Karpas-422 (cell line): ENCODE measurements around the gene ETFRF1. TPM values are rescaled to one million over a fixed set of nuclear protein-coding genes. Genes with fewer than 3 reads are reported as not detected.

ENCODE experiments used
- DNase-seq: peaks from one replicate; pipeline ENCODE4 v3.0.0-alpha.2; 2015
- H2AFZ ChIP-seq: fragments of 200-600 bp; sonication (generic); 2 replicates; pipeline ENCODE4 v1.6.1; 2014; ENCODE audit warnings: antibody characterized with exemption, low read length, mixed read lengths
- H3K27ac ChIP-seq: fragments of 200-600 bp; sonication (generic); 2 replicates; pipeline ENCODE4 v1.5.1; 2014; ENCODE audit warnings: mild to moderate bottlenecking, low read length, moderate library complexity
- H3K27me3 ChIP-seq: fragments of 200-600 bp; sonication (generic); 2 replicates; pipeline ENCODE4 v1.6.1; 2014; ENCODE audit warnings: low read length, mixed read lengths
- H3K36me3 ChIP-seq: fragments of 200-600 bp; sonication (generic); 2 replicates; pipeline ENCODE4 v1.6.1; 2014; ENCODE audit warnings: low read length, mixed read lengths; ENCODE audit not compliant: insufficient read depth
- H3K4me1 ChIP-seq: fragments of 200-600 bp; sonication (generic); 2 replicates; pipeline ENCODE4 v1.6.1; 2014; ENCODE audit warnings: mild to moderate bottlenecking, low read length, mixed read lengths
- H3K4me2 ChIP-seq: fragments of 200-600 bp; sonication (generic); 2 replicates; pipeline ENCODE4 v1.6.1; 2014; ENCODE audit warnings: low read length, low read depth, mild to moderate bottlenecking; ENCODE audit not compliant: poor library complexity, severe bottlenecking
- H3K4me3 ChIP-seq: fragments of 200-600 bp; sonication (generic); 2 replicates; pipeline ENCODE4 v1.5.1; 2014; ENCODE audit warnings: mild to moderate bottlenecking, antibody characterized with exemption, low read length, mixed read lengths
- H3K79me2 ChIP-seq: fragments of 200-600 bp; sonication (generic); 2 replicates; pipeline ENCODE4 v1.6.1; 2014; ENCODE audit warnings: mild to moderate bottlenecking, low read length, mixed read lengths
- H3K9ac ChIP-seq: fragments of 200-600 bp; sonication (generic); 2 replicates; pipeline ENCODE4 v1.6.0; 2014; ENCODE audit warnings: low read length
- H3K9me2 ChIP-seq: fragments of 200-600 bp; sonication (generic), shearing (Covaris generic); replicated peaks from 2 replicates; pipeline ENCODE4 v1.6.0; 2014; ENCODE audit warnings: mild to moderate bottlenecking, low read length, moderate library complexity; ENCODE audit not compliant: insufficient read depth
- H3K9me3 ChIP-seq: fragments of 300-700, 200-600 bp; sonication (generic); 2 replicates; pipeline ENCODE4 v1.6.1; 2014; ENCODE audit warnings: low read length, mixed read lengths
- H4K20me1 ChIP-seq: fragments of 200-600 bp; sonication (generic); 2 replicates; pipeline ENCODE4 v1.6.1; 2014; ENCODE audit warnings: mild to moderate bottlenecking, antibody characterized with exemption, low read length, low read depth; ENCODE audit not compliant: insufficient read depth
- total RNA-seq: library from RNA; depleted of rRNA; stranded (reverse); fragments of >200 nt; shearing (Covaris generic); gene quantifications from 2 replicates; pipeline ENCODE4 v1.2.3, GENCODE V29; 2014; ENCODE audit warnings: low replicate concordance; rRNA removed

Gene ETFRF1
- total RNA-seq, 1 experiment from 2014 or later, result 18.3 TPM

DNA sequence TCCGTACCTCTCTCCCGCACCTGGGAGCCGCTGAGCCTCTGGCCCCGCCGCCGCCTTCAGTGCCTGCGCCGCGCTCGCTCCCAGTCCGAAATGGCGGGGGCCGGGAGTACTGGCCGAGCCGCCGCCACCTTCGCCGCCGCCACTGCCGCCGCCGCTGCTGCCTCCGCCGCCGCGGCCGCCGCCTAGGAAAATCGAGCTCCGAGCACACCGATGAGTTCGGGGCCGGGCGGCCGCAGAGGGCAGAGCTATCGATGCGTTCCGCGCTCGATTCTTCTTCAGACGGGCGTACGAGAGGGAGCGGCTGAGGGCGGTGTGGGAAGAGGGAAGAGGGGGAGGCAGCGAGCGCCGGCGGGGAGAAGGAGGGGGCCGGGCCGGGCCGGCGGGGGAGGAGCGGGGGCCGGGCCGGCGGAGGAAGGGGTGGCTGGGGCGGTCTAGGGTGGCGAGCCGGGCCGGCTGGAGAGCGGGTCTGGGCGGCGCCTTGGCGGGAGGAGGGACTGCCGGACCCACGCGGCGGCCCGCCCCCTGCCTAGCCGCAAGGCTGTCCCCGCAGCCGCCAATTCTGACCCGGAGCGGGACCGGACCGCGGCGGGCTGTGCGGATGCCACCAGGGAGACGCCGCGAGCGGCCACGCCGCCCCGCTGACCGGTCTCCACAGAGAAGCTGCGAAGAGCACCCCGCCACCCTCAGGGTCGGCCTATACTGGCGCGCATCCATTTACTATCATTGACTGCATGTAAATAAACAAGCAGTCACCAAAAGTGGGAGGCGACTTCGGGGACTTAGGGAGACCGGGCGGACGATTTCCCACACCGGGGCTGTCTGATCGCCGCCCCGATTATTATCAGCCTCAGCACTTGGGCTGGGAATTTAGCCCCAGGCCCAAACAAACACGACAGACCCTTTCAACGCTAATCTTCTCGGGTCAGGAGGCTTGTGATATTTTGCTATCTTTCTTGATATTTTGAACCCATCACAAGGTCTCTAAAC lies 56.0 kb downstream of the ETFRF1 start, which contains the start of gene KRAS:
Gene KRAS, minus strand, starts transcription at position 186 of the 987 bp plus-strand sequence.
- Histone ChIP-seq H3K9me3 (no peaks in the 10 kb centered on the region), H2AFZ (peak within 1 kb of the TSS; percentile 92), H3K4me1 (peaks cover 58% of the 10 kb centered on the region), H3K9ac (peak within 1 kb of the TSS; percentile 91), H3K4me3 (peak within 1 kb of the TSS; percentile 90), H3K36me3 (peaks cover 8% of the 10 kb centered on the region), H4K20me1 (no peaks in the 10 kb centered on the region), H3K27ac (peak within 1 kb of the TSS; percentile 58), H3K9me2 (no peaks in the 10 kb centered on the region), H3K4me2 (peak within 1 kb of the TSS; percentile 95), H3K27me3 (no peaks in the 10 kb centered on the region), H3K79me2 (peaks cover 41% of the 10 kb centered on the region)
- DNase-seq, result peak; percentile 98

DNA sequence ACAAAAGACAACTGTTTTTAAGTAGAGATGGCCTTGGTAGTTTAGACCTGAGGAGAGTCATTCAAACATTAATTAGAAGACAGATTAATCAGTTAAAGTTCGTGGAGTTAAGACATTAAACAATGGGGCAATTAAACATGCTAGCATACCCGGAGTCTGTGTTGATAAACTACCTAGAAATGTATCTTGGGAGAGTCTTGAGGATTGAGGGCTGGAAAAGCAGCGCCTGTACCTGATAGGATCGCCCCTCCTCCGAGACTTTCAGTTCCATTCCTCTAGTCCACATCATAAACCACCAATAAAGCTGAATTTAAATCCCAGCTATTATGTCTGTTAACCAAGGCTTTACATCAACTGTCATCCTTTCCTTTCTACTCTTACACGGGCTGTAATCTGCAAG lies 56.7 kb downstream of the ETFRF1 start:
- Histone ChIP-seq H3K36me3 (peaks cover 8% of the 10 kb centered on the region), H3K9me3 (no peaks in the 10 kb centered on the region), H3K27ac (0 out of 2 replicates have a peak overlapping the region, but pooled peaks have one; percentile 19), H2AFZ (peak overlapping the region; percentile 92; the same call in 1 of the 2 replicates), H3K4me1 (peaks cover 61% of the 10 kb centered on the region), H4K20me1 (no peaks in the 10 kb centered on the region), H3K79me2 (peaks cover 35% of the 10 kb centered on the region), H3K4me2 (peak overlapping the region; percentile 95), H3K9ac (peak overlapping the region; percentile 91), H3K9me2 (no peaks in the 10 kb centered on the region), H3K27me3 (no peaks in the 10 kb centered on the region), H3K4me3 (peak overlapping the region; percentile 90)
- no peak for DNase-seq

DNA sequence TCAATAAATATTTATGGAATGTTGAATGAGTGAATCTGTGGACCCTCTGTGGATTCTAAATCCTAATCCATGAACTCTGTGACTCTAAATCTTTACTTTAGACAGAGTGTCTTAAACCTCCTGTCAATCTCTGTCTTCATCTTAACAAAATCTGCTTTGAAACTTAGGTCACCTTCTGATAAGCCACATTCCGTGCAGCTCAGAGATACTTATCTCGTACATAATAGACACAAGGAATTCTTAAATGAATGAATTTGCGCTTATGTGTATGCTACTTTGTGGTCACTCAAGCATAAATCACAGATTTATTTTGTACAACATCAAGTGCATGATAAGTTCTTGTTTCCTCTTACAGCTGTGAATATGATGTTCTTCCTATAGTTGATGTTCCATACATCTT lies 57.9 kb downstream of the ETFRF1 start:
- H3K27ac ChIP-seq, result peak overlapping the region; percentile 71
- H3K9me3 ChIP-seq, result no peaks in the 10 kb centered on the region
- peaks cover 60% of the 10 kb centered on the region for H3K4me1 ChIP-seq
- H3K36me3 ChIP-seq, result no peaks in the 10 kb centered on the region; the same call in 1 of the 2 replicates
- no peaks in the 10 kb centered on the region for H3K9me2 ChIP-seq
- no peaks in the 10 kb centered on the region for H3K27me3 ChIP-seq
- no peaks in the 10 kb centered on the region for H4K20me1 ChIP-seq
- H3K4me2 ChIP-seq, result peak overlapping the region; percentile 75
- H2AFZ ChIP-seq, result peak overlapping the region; percentile 44; the same call in 1 of the 2 replicates
- H3K79me2 ChIP-seq, result peaks cover 24% of the 10 kb centered on the region
- peak overlapping the region; percentile 25 for H3K9ac ChIP-seq
- H3K4me3 ChIP-seq, result peak overlapping the region; percentile 52
- peak; percentile 42 for DNase-seq

DNA sequence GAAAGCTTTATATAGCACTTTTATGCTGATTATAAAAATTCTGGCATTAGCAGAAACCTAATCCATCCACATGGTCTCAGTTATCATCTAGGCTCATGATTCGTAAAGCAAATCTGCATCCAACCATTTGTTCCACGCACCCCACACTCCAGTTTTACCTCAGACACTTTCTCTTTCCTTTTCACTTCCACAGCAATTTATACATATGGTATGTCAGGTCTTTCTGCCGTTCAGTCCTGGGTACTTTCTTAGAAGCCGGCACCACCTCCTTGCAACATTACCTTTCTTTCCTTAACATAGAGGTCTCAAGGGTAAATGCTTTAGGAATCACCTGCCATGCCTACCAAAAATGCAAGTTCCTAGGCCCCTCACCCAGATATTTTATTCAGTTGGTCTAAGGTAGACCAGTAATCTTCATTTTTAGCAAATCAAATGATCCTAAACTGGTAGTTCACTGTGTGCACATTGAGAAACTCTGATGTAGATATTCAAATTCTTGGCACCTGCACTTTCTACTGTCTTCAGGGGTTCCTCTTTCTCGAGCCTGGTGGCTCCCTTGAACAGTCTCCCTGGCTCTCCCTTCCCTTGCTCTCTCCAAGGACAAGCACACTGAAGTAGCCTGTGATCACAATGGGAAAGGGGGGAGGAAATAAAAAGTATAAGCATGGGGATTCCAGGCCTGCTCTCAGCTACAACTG lies 58.5 kb downstream of the ETFRF1 start:
- H3K4me3 ChIP-seq, result peak overlapping the region; percentile 52
- peak overlapping the region; percentile 75 for H3K4me2 ChIP-seq
- no peaks in the 10 kb centered on the region; the same call in 1 of the 2 replicates for H3K36me3 ChIP-seq
- H3K79me2 ChIP-seq, result peaks cover 18% of the 10 kb centered on the region
- no peaks in the 10 kb centered on the region for H4K20me1 ChIP-seq
- DNase-seq, result peak; percentile 85
- H3K9me2 ChIP-seq, result no peaks in the 10 kb centered on the region
- H2AFZ ChIP-seq, result peak overlapping the region; percentile 44; the same call in 1 of the 2 replicates
- peaks cover 54% of the 10 kb centered on the region for H3K4me1 ChIP-seq
- no peaks in the 10 kb centered on the region for H3K9me3 ChIP-seq
- H3K27me3 ChIP-seq, result no peaks in the 10 kb centered on the region
- peak overlapping the region; percentile 71 for H3K27ac ChIP-seq
- H3K9ac ChIP-seq, result peak overlapping the region; percentile 25

DNA sequence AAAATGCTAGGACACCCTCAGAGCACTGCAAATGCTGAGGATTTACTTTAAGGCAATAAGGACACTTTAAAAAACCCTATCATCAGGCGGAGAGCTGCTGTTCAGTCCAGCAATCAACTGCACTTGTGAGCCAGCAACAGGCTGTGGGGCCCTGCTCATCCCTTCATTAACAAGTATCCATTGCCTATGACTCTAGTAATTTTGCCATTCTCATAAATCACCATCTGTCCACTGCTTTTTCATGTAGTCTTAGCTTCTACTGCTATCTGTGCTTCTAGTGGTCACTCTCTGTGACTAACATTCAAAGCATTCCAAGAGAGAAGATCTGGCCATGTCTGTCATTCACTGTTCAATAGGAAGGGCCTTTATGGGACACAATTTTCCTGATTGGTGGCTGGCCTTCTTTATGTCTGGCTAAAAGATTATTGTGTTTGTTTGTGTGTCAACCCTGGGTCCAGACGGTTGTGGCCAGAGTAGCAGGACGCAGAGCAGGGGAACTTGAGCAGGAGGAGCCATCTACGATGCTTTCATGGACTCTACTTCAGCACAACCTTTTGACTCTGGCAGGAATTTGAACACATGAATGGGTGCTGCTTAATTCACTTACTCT lies 59.3 kb downstream of the ETFRF1 start:
- H3K9me3 ChIP-seq, result no peaks in the 10 kb centered on the region
- peaks cover 46% of the 10 kb centered on the region for H3K4me1 ChIP-seq
- peak overlapping the region; percentile 71; the same call in 1 of the 2 replicates for H3K27ac ChIP-seq
- no peak for DNase-seq
- no peaks in the 10 kb centered on the region for H3K27me3 ChIP-seq
- peak overlapping the region; percentile 75 for H3K4me2 ChIP-seq
- no peaks in the 10 kb centered on the region for H3K36me3 ChIP-seq
- H3K79me2 ChIP-seq, result peaks cover 9% of the 10 kb centered on the region
- peak overlapping the region; percentile 52; the same call in 1 of the 2 replicates for H3K4me3 ChIP-seq
- no peak overlapping the region for H2AFZ ChIP-seq
- no peaks in the 10 kb centered on the region for H4K20me1 ChIP-seq
- no peak overlapping the region for H3K9ac ChIP-seq
- H3K9me2 ChIP-seq, result no peaks in the 10 kb centered on the region

Other genes starting within 250 kb of the ETFRF1 start
- gene BCAT1, start 246.1 kb upstream of the ETFRF1 start, total RNA-seq, result 183 and 190 TPM in 2 replicates
- gene DNAI7, start 77 bp upstream of the ETFRF1 start, total RNA-seq, result not detected in 2 replicates
- 13.5 and 35.8 TPM in 2 replicates for gene KRAS, start 55.7 kb downstream of the ETFRF1 start, total RNA-seq